Stimulated activated CD4-positive, alpha-beta T cell treated with anti-CD3 and anti-CD28 coated beads, Interleukin-2, amount 100 ng/mL, for 4 hours (primary cell): ENCODE data around the gene PDCD10.
A peak's percentile ranks its signal among the peaks of the same experiment; 100 is the strongest.

Experiments used
- DNase-seq: peaks from one replicate; pipeline ENCODE4 v3.0.0-alpha.2; 2020; ENCODE audit warnings: low read depth

PDCD10 gene

GRCh38 chr3:167733961-167734497 lies 663 bp downstream of the PDCD10 start:
- DNase-seq, result no peak

- no peak for DNase-seq
Measured at GRCh38 chr3:167732313-167733065, 2.2 kb downstream of the PDCD10 start.

- no peak for DNase-seq
Measured at GRCh38 chr3:167731393-167731792, 3.3 kb downstream of the PDCD10 start.

GRCh38 chr3:167729591-167729990 lies 5.1 kb downstream of the PDCD10 start:
- no peak for DNase-seq

- no peak for DNase-seq
Measured at GRCh38 chr3:167728632-167729323, 5.9 kb downstream of the PDCD10 start.

GRCh38 chr3:167728176-167728575 lies 6.5 kb downstream of the PDCD10 start:
- no peak for DNase-seq

GRCh38 chr3:167723872-167724271 lies 10.8 kb downstream of the PDCD10 start:
- no peak for DNase-seq

GRCh38 chr3:167723025-167723512 lies 11.6 kb downstream of the PDCD10 start:
- DNase-seq, result no peak

- DNase-seq, result no peak
Measured at GRCh38 chr3:167718582-167718981, 16.1 kb downstream of the PDCD10 start.

- no peak for DNase-seq
Measured at GRCh38 chr3:167716920-167717319, 17.8 kb downstream of the PDCD10 start.

GRCh38 chr3:167714871-167715270 lies 19.8 kb downstream of the PDCD10 start:
- no peak for DNase-seq

- no peak for DNase-seq
Measured at GRCh38 chr3:167712445-167712844, 22.2 kb downstream of the PDCD10 start.

GRCh38 chr3:167711439-167711838 lies 23.3 kb downstream of the PDCD10 start:
- no peak for DNase-seq

- DNase-seq, result no peak
Measured at GRCh38 chr3:167710552-167710951, 24.1 kb downstream of the PDCD10 start.

- no peak for DNase-seq
Measured at GRCh38 chr3:167709690-167710089, 25.0 kb downstream of the PDCD10 start.

- DNase-seq, result no peak
Measured at GRCh38 chr3:167705840-167706239, 28.9 kb downstream of the PDCD10 start.

GRCh38 chr3:167700926-167701325 lies 33.8 kb downstream of the PDCD10 start:
- no peak for DNase-seq

- DNase-seq, result no peak
Measured at GRCh38 chr3:167700046-167700445, 34.6 kb downstream of the PDCD10 start.

GRCh38 chr3:167694121-167694520 lies 40.6 kb downstream of the PDCD10 start:
- no peak for DNase-seq

GRCh38 chr3:167691366-167691765 lies 43.3 kb downstream of the PDCD10 start:
- DNase-seq, result peak; percentile 4

GRCh38 chr3:167684388-167684993 lies 50.2 kb downstream of the PDCD10 start:
- peak; percentile 30 for DNase-seq

GRCh38 chr3:167679526-167679925 lies 55.2 kb downstream of the PDCD10 start:
- DNase-seq, result no peak

- DNase-seq, result no peak
Measured at GRCh38 chr3:167675848-167676247, 58.8 kb downstream of the PDCD10 start.
